ENCODE data around the gene FMNL1.
"Not testable (repeated sequence)": the region's sequence is repeated elsewhere in the genome, so short reads cannot be mapped to it uniquely, and the experiment has no call there.

Gene FMNL1

DNA sequence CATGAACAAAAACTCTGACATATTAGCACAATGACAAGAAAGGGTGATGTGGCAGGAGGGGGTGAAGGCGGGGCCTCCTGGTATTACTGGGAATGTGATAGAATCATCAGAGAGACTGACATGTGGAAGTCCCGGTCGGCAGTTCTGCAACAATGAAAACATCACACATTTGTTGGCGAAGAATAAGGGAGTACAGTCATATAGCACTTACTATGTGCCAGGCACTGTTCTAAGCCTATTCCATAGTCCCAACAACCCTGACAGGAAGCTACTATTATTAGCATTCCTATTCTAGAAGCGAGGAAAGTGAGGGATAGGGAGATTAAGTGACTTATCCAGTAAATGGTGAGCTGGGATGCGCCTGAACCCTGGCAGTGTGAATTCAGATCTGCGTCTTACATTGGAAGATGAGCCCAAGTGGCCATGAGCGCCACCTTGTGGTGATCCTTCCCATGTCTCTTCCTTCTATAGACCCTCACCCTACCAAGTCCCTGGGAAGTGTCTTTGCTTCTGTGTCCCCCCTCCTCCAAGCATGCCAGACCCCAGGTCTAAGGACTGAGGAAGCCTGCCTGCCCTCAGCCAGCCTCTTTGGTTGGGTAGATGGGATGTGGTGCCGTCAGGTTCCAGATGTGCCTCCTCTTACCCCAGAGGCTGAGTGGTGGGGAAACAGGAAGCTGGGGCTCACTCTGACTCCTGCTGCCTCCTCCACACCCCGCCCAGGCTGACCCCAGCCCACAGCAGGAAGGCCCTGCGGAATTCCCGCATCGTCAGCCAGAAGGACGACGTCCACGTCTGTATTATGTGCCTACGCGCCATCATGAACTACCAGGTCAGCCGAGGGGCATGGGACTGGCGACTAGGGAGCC lies 14.0 kb downstream of the FMNL1 start:
- no peak for DNase-seq (ENCODE audit: low spot score)

DNA sequence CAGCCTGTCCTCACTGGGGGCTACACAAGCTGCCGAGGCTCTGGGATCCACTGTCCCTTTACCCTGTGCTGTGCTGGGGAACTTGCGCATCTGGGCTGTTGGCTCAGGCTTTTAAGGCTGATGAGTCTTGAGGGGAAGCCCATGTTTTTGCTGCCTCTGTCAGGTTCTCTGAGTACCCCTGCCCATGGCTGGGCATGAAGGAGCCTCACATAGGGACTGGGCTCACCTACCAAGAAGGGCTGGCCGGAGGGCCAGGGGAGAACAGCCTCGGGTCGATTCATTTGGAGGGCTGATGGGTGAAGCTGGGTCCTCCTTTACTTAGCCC lies 14.6 kb downstream of the FMNL1 start:
- no peak for DNase-seq (ENCODE audit: low spot score)

DNA sequence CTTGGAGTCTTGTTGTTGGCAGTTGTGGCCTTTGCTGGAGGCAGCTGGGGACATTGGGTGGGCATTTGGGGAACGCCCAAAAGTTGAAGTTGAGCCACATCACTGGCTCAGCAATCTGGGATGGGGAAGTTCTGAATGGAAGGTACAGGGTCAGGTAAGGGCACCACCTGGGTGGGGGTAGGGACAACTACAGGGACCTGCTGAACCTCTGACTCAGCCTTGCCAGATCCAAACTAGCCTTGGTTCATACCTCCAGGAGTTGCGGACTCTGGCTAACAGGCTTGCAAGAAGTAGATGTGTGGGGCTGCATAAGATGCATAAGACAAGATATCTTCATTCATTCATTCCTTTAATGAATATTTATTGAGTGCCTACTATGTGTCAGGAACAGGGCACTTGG lies 16.0 kb downstream of the FMNL1 start:
- DNase-seq (ENCODE audit: low spot score) = no peak

DNA sequence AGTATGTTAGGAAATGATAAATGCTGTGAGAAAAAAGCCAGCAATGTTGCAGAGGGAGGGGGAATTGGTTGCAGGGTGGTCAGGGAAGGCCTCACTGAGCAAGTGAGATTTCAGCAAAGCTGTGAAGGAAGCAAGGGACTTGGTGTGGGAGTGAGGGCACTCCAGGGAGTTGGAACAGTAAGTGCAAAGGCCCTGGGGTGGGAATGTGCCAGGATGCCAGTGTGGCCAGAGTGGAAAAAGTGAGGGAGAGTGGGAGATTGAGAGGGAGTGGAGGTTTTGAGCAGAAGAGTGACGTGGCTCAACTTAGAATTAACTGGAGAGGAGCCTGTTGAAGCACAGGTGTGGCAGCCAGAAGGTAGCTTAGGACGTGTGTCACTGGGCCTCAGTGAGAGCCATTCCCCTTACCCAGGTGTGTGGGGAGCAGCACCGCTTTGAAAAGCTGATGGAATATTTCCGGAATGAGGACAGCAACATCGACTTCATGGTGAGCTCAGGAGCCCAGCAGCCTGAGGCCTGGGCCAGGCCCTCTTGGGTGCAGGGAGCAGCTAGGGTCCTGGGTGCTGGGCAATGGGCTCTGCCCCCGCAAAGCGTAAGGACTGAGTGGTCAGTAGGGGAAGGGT lies 16.6 kb downstream of the FMNL1 start:
- no peak for DNase-seq (ENCODE audit: low spot score)

DNA sequence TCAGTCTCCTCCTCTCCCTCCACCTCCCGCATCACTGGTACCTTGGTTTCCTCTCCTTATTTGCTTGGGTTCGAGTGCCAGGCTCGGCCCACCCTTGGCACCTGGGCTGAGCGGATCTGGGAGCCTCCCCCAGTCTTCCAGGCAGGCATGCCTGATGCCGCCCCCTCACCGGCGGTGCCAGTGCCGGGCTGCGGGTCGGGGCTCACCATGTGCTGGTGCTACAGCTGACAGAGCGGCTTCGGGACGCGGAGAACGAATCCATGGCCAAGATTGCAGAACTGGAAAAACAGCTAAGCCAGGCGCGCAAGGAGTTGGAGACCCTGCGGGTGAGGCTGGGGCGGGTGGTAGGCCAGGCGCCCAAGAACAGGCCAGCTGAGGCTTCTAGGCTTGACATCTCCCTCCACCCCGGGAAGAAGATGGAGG lies 19.2 kb downstream of the FMNL1 start:
- peak; percentile 74 for DNase-seq (ENCODE audit: low spot score)

DNA sequence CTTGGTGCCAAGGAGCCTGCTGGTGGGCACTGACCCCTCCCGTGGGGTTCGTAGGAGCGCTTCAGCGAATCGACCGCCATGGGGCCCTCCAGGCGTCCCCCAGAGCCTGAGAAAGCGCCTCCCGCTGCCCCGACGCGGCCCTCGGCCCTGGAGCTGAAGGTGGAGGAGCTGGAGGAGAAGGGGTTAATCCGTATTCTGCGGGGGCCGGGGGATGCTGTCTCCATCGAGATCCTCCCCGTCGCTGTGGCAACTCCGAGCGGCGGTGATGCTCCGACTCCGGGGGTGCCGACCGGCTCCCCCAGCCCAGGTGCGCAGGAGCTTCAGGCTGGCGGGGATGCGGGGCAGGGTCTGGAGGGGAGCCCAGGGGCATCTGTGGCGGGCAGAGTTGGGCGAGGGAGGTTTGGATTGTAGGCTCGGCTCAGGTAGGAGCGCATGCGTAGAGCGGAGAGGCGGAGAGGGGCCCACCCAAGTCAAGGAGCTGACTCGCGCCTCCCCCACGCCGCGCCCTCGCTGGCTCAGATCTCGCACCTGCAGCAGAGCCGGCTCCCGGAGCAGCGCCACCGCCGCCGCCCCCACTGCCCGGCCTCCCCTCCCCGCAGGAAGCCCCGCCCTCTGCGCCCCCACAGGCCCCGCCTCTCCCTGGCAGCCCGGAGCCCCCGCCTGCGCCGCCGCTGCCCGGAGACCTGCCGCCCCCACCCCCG lies 19.8 kb downstream of the FMNL1 start:
- peak; percentile 72 for DNase-seq (ENCODE audit: low spot score)

DNA sequence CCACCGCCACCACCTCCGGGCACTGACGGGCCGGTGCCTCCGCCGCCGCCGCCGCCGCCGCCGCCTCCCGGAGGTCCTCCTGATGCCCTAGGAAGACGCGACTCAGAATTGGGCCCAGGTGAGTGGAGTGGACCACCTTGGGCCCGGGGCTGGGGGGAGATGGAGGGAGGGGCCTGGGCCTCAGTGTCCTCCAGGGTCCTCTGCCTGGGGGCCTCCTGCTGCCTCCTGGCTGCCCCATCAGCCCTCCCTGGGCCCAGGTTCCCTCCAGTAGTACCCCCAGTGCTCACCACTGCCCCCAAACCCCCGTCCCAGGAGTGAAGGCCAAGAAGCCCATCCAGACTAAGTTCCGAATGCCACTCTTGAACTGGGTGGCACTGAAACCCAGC lies 20.3 kb downstream of the FMNL1 start:
- DNase-seq (ENCODE audit: low spot score) = no peak

DNA sequence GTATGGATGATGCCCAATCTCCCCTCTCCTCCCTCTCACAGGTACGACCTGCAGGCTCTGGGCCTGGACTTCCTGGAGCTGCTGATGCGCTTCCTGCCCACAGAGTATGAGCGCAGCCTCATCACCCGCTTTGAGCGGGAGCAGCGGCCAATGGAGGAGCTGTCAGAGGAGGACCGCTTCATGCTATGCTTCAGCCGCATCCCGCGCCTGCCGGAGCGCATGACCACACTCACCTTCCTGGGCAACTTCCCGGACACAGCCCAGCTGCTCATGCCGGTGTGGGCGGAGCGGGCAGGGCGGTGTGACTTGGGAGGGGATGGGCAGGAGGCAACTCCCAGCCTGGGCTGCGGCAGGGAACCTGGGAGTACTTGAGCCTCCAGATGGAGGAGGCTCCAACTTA lies 22.1 kb downstream of the FMNL1 start:
- no peak for DNase-seq (ENCODE audit: low spot score)

DNA sequence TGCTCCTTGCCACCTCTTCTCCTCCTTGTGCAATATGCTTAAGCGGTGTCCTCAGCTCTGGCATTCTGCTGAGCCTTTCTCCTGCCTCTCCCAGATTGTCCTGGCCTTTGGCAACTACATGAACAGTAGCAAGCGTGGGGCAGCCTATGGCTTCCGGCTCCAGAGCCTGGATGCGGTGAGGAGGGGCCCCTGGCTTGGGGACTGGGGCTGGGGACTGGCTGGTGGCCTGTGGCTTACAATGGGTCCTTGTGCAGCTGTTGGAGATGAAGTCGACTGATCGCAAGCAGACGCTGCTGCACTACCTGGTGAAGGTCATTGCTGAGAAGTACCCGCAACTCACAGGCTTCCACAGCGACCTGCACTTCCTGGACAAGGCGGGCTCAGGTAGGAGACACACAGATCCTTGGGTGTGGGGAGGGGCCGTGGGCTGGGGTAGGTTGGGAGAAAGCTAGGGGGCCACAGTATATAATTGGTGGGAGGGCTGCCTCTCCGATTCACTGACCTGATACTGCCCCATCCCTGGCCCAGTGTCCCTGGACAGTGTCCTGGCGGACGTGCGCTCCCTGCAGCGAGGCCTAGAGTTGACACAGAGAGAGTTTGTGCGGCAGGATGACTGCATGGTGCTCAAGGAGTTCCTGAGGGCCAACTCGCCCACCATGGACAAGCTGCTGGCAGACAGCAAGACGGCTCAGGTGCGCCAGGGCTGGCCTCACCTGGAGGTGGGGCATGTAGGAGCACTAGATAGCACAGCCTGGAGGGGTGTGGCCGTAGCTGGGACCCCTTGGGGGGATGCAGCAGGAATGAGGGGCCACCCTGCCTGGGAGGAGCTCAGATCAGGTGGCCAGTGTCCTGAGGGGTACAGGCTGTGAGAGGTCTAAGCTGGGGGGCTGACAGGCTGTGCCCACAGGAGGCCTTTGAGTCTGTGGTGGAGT lies 23.3 kb downstream of the FMNL1 start:
- DNase-seq (ENCODE audit: low spot score) = no peak

DNA sequence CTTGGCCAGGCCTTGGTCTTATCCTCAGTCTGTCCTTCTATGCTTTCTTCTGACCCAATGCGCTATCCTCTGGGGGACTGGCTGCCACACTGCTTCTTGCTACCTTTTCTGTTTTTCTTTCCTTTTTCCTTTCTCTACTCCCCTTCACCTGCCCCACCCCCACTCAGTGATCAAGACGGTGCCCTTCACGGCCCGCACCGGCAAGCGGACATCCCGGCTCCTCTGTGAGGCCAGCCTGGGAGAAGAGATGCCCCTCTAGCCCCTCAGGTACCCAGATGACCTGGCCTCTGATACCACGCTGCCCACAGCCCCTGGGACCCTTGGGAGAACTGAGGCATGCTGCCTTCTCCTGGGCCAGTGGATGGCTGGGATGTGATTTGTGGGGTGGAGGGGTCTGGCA lies 24.7 kb downstream of the FMNL1 start:
- DNase-seq (ENCODE audit: low spot score) = no peak

DNA sequence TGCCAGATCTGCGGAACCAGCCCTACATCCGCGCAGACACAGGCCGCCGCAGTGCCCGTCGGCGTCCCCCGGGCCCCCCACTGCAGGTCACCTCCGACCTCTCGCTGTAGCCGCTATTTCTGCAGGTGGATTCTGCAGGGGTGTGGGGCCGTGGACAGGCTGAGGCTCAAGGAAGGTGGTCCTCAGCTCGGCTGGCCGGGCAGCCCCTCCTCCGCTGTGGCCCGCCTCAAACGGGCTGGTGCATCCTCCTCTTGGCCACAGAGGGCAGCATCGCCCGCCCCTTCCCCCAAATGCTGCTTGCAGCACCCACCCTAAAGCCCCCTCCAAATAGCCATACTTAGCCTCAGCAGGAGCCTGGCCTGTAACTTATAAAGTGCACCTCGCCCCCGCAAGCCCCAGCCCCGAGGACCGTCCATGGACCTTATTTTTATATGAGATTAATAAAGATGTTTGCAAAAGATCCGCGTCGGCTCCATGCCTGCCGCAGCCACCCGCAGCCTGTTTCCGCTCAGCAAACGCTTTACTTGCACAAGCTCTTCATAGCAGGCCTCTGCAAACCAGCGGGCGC lies 25.3 kb downstream of the FMNL1 start:
- DNase-seq (ENCODE audit: low spot score) = no peak

DNA sequence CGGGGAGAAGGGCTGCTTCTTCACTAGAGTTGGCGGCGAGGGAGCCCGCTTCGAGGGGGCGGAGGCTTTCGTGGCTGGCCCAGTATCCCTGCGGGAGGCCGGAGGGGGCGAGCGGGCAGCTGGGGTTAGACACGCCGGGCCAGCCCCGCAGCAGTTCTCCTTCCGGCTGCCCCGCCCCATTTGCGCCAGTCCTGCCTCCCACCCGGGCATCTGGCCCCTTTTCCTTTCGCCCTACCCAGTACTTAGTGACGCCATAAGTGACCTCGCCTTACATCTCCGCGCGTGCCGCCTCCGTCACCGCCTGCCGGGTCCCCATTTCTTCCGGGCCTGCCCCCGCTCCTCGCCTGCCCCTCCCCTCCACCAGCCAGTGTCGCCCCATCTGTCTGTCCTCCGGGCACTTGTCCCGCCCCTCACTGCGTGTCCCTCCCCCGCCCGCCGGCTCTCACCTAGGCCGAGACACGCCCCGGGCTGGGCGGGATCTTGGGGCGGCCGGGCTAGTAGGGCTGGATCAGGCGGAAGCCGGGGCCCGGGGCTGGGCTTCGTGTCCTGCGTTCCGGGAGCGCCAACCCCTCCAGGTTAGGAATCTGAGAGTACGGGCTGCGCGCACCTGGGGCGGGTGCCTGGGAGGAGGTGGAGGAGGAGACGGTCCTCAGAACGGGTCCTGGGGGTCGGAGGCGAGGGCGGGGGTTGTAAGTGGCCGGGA lies 25.9 kb downstream of the FMNL1 start:
- no peak for DNase-seq (ENCODE audit: low spot score)

DNA sequence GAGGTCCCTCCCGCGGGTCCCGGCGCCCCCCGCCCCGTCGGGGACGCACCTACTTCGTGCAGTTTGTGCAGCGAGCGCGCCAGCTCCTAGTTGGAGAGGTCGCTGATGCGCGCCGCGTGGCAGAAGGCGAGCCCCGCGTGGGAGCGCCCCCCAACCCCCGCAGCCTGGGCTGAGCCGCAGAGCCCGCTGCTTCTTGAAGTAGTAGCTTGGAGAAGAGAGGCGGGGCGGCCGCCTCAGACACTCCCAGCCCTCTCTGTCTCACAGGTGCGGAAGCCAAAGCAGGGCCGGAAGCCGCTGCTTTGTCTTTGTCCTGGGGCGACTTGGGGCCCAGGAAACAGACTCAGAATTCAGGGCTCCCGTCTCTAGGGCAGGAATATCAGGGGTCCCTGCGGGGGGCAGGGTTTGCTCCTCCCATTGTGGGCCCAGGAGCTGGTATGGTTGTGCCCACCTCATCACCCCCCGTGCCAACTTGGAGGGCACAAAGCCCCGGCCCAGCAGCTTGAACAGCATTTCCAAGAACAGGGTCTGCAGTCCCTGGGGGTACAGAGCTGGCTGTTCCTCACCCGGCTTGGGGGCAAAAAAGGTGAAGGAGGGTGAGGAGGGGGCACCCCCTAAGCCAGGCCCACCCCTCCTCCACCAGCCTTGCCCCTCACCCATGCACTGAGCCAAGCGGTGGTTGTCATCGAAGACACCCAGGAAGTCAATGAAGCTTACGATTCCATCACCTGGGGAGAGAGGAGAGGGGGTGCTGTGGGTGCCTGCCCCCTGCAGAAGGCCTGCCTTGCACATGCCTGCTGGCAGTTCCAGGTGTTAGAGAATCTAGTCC lies 26.7 kb downstream of the FMNL1 start:
- DNase-seq (ENCODE audit: low spot score) = no peak

DNA sequence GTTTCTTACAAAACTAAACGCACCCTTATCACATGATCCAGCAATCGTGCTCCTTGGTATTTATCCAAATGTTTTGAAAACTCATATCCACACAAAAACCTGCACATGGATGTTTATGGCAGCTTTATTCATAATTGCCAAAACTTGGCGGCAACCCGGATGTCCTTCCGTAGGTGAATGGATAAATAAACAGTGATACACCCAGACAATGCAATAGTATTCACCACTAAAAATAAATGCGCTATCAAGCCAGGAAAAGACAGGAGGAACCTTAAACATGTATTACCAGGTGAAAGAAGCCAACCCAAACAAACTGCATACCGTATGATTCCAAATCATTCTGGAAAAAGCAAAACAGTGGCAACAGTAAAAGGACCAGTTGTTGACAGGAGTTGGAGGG lies 30.2 kb downstream of the FMNL1 start:
- no peak for DNase-seq (ENCODE audit: low spot score)

DNA sequence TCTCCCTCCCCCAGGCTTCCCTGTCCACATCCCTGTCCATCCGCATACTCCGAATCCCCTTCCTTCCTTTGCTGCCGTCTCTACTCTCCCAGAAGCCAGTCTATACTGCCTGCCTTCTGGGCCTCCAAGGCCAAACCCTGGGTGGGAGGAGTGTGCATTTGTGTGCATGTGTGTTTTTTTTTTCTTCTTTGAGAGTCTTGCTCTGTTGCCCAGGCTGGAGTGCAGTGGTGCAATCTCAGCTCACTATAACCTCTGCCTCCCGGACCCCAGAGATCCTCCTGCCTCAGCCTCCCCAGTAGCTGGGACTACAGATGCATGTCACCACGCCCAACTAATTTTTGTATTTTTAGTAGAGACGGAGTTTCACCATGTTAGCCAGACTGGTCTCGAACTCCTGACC lies 31.6 kb downstream of the FMNL1 start:
- DNase-seq (ENCODE audit: low spot score) = not testable (repeated sequence)

DNA sequence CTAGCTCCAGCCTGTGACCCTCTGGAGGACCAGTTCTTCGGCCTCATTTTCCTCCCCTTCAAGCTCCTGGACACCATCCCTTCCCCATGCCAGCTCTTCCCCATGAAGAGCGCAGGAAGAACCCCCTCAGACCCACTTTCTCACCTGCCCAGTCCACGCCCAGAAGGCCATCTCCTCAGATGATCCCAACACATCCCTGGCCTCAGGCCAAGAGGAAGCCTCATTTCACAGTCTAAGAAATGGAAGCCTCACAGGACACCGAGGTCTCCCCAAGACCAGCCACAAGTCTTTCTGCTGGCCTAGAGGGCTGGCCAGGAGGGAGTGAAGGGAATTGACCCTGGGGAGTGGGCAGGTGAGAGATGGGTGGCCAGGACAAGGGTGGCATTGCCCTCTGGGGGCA lies 32.2 kb downstream of the FMNL1 start:
- DNase-seq (ENCODE audit: low spot score) = no peak

DNA sequence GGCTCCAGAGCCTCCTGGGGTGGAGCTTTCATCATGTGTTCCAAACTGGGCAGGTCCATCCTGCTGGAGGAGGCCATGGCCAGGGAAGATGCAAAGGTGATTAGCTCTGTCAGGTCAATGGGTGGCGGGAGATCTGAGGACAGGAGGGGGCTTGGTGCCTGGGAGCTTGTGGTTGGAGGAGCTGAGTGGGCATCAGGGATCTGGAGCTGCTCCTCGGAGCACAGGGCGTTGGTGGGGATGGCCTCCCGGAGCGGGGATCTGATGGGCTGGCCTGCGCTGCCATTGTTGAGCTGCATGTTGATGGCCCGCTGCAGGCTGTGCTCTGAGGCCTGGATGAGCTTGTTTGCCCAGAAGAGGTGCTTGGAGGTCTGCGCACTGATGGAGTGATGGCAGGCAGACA lies 33.7 kb downstream of the FMNL1 start:
- DNase-seq (ENCODE audit: low spot score) = no peak

DNA sequence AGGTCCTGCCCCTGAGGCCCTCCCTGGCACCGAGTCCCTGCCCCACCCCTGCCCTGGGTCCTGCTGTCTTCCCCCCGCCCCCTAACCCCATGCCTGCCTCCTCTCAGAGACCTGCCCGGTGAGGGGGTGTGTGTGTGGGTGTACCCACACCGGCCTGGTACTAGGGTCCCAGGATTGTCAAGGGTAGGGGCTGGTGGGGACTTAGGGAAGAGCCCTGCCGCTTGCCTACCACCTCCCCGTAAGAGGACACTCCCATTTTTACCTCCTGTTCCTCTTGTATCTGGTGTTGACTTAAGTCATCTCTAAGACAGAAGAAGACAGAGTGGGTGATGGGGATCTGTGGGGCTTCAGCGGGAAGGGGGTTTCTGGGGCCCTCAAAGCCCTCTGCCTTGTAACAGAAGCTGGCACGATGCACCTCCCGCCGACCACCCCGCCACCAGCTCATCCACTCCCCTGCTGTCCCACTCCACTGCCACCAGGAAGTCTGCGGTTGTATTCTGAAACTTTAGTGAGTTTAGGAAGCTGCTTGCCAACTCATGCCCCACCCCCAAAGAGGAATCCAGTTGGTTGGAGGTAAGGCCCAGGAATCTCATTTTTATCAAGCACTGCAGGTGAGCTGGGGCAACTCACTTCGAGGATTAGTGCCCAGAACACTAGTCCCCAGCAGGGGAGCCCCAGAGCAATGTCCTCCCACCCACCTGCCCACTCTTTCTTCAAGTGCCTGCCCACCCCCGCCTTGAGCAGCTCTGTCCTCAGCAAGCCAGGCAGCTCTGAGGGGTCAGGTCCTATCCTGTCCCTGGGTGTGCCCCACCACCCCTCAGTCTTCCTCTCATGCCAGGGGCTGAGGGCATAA lies 34.7 kb downstream of the FMNL1 start:
- no peak for DNase-seq (ENCODE audit: low spot score)

DNA sequence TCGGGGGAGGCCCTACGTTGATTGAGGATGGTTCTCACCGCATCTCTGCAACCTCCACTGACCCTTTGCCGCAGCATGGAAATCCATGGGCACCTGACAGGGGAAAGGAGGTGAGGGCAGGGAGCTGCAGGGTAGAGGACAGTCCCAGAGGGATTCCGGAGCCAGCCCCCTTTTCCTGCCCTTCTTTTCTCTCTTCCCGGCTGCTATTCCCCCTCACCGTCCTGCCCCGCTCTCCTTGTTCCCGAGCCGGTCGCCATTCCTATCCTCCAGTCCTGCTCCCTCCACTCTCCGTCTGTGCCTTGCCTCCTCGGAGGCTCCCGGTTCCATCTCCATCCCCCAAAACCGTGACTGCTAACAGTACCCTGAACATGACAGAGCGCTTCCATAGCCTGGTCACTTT lies 35.4 kb downstream of the FMNL1 start:
- no peak for DNase-seq (ENCODE audit: low spot score)

All from putamen (tissue), 1 donor.